ENCODE results near the gene CCDC157.

The CCDC157 gene

DNA sequence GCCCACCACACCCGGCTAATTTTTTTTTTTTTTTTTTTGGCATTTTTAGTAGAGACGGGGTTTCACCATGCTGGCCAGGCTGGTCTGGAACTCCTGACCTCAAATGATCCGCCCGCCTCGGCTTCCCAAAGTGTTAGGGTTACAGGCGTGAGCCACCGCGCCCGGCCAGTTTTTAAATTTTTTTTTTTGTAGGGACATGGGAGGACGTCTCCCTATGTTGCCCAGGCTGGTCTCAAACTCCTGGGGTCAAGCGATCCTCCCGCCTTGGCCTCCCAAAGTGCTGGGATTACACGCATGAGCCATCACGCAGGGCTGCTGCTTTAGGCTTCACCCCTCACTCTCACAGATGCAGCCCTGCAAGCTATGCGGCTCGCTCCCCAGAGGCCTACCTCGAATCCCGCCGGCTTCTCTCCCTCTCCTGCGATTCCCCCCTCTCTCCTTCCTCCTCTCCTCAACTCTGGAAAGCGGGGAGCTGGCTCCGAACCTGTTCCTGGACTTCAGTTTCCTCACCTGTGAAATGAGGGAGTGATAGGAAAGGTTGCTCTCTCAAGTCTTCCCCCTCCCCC, 926 bp downstream of the CCDC157 start:
- FAIRE-seq = no peak

DNA sequence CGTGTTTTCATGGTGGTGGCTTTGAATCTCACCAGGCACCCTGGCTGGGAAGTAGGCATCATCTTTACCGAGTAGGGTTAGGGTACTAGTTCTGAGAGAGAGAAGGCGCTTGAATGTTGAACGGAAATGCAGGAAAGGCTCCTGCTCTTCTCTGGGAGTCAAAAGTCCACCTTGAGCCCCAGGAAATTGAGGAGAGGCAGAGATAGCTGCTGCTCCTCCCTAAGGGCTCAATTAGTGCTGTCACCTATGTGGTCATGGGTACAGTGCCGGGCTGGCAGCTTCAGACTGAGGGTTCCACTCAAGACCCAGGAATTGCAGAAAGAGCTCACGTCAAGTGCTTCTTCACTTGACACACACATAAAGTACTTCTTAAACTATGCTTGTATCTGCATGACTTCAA, 1.7 kb downstream of the CCDC157 start:
- FAIRE-seq = no peak

DNA sequence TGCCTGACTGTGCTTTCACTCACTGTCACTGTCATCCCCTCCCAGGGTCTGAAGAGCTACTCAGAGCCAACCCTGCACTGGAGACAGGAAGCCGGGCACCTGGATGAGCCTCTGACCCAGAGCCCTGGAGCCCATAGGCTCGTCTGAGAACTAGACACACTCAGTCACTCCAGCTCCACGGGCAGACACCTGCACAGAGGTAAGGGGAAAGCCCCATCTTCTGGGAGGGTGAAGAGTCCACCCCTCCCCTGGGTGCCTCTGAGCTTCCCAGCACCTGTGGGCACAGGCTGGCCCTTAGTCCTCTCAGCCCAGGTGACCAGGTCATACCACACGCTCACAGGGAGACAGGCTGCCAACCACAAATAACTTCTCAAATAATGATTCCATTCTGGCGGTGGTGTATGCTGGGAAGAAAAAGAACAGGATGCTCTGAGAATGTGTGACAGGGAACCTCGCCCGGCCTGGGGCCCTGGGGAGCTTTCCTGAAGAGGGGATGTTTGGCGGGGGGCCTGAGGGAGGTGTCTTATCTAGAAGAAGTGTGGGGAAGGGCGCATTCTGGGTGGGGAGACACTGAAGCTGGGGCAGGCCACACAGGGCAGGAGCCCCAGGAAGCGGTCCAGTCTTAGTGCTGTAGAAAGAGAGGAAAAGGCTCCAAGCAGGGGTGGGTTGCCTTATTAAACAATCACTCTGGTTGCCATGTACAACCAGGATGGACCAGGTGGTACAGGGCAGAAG, 5.3 kb downstream of the CCDC157 start:
- no peak for FAIRE-seq

DNA sequence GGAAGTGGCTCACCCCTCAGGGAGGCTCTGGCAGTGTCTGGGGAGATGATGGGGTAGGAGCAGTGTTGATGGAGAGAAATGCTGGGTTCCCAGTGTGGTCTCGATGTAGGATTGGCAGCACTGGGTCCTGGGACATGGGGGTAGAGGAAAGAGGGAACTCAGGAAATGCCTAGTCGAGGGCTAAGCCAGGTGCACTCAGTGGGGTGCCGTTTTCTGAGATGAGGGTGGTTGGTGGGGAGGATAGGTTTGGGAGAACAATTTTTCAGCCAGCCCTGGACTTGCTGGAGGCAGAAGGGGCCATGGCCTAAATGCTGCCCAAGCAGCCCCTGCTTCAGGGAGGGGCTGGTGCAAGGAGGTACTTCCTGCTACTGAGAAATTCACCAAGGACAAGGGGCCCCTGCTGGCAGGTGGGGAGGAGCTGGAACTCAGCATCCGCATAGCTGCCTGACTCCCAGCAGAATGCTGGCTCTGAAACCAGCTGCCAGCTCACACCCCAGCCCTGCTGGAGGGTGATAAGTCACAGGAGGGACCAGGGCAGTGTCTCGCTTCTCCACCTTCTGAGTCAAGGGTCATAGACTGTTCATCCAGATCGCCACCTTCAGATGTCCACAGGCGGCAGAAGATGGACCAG, 6.0 kb downstream of the CCDC157 start:
- FAIRE-seq = no peak

DNA sequence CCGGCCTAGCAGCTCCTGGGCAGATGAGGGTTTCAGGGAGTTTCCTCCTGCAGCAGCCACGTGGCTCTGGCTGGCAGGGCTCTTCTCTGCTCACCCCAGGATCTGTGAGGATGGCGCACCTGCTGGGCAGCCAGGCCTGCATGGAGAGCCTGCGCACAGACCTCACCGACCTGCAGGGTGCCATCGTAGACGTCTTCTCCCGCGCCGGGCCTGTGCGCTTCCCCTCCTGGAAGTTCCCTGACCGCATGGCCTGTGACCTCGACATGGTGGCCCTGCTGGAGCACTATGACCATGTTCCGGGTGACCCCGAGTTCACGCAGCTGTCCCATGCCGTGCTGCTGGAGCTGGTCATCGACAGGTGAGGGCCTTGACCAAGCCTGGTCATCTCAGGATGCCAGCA, 9.1 kb downstream of the CCDC157 start:
- FAIRE-seq = no peak

DNA sequence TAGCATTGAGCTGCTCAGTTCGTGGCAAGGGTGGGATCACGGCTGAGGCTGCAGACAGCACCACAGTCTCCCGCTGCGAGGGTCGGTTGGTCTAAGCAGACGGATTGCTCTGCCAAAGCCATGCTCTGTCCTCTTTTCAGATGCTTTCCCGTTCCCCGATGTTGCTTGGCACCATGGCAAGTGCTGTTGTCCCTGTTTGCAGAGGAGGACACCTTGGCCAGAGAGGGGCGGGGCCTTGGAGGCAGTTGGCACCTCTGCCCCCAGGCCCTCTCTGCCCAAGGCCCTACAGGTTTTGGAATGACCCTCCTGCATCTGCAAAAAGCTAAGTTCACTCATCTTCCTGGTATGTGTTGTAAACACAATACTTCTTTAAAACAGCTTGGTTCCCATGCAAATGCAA, 11.6 kb downstream of the CCDC157 start:
- no peak for FAIRE-seq

DNA sequence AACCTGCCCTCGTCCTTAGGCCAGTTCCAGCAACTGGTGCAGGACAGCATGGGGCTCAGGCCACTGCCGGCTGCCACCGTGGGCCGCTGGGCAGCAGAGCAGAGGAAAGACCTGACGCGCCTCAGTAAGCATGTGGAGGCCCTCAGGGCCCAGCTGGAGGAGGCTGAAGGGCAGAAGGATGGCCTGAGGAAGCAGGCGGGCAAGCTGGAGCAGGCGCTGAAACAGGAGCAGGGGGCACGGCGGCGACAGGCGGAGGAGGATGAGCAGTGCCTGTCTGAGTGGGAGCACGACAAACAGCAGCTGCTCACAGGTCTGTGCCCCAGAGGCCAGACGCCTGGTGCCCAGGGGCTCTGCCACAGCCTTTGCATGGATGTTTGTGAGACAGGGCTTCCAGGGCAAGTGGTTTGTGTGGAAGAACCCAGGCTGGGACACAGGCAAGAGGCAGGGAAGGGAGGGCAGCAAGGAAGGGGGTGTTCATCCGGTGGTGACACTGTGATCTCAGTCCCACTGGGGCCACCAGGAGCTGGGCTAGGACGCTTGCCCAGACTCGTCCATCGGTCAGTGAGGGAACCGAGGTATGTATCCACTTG, 13.9 kb downstream of the CCDC157 start:
- FAIRE-seq = no peak

DNA sequence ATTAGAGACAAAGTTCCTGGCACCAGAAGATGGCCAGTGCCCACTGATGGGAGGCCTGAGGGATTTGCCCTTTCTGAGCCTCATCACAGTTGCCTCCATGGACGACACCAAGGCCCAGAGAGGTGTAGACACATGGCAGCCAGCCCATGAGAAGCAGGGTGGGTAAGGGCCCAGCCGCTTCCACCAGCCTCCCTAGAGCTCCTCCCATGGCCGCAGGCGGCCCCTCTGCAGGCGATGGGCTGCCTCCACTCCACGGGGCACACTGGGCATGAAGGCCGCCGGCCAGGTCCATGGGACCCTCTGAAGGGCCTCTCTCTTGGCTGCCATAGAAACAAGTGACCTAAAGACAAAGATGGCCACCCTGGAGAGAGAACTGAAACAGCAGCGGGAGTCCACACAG, 14.5 kb downstream of the CCDC157 start:
- FAIRE-seq = no peak

DNA sequence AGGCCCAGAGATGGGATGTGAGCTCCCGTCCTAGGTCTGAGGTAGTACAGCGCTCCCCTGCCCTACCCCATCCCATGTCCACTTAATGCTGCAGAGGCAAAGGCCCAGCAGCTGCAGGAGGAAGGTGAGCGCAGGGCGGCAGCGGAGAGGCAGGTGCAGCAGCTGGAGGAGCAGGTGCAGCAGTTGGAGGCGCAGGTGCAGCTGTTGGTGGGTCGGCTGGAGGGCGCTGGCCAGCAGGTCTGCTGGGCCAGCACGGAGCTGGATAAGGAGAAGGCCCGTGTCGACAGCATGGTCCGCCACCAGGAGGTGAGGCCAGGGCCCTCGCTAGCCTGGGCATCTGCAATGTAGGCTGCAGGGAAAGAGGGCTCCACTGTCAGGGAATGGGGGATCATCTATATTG, 15.2 kb downstream of the CCDC157 start:
- no peak for FAIRE-seq

DNA sequence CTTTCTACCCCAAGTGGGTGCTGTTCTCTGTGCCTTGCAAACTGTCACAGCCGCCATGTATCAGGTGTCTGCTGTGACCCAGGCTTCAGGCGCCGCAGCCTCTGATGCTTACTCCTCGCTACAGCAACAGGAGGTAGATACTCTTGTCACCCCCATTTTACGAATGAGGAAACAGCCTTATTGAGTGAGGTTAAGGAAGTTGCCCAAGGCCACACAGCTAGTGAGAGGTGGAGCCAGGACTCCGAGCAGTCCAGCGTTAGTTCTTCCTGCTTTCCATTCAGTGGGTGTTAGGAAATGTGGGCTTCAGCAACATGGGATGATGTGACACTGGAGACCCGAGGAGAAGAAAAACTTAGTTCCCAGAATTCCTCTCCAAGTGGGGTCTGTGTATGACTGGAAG, 16.1 kb downstream of the CCDC157 start:
- FAIRE-seq = no peak

DNA sequence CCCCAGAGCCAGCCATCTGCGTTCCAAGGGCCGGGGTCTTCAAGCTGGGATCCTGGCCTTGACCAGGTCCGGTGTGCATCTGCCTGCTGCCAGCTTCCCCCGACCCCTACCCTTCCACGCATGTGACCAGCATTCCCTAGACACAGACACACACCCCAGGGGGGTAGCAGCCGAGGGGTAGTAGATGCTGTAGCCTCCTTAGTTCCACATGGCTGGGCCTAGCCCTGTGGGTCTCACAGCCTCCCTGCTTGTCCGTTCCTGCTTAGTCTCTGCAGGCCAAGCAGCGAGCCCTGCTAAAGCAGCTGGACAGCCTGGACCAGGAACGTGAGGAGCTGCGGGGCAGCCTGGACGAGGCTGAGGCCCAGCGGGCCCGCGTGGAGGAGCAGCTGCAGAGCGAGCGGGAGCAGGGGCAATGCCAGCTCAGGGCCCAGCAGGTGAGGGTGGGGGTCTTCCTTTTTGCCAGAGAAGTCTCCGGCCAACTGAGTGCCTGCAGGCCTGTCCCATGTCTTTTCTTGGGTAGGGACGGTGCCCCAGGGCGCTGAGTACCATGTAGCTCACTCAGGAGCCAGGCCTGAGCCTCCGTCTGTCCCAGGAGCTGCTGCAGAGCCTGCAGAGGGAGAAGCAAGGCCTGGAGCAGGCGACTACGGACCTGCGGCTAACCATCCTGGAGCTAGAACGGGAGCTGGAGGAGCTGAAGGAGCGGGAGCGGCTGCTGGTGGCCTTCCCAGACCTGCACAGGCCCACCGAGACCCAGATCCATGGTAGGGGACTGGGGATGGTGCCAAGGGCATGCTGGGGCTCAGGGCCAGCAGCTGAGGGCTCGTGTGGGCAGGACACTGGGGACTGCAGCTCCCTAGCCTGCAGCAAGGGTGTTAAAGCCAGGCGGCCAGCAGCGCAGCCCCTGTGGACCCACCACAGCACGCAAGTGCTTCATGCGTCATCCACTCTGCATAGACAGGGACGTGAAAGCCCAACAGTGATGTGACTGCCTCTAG, 16.8 kb downstream of the CCDC157 start:
- FAIRE-seq = no peak

DNA sequence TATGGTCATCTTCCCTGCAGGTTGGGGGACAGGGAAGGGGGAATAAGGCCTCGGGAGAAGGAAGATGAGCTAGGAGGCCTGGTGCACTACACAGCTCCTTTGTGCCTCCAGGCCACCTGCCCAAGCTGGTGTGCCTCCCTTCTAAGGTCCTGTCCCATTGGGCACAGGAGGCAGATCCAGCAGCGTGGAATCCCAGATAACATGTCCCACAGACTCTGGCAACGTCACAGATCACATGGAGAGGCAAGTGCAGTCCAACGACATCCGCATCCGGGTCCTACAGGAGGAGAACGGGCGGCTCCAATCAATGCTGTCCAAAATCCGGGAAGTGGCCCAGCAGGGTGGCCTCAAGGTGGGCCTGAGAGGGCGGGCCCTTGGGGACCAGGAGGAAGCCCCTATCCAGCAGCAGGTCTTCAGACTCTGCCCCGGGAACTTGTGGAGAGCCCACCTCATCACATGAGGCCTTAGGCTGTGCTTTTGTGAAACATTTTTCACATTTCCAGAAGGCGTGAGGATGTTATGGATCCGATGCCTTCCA, 18.6 kb downstream of the CCDC157 start:
- no peak for FAIRE-seq

DNA sequence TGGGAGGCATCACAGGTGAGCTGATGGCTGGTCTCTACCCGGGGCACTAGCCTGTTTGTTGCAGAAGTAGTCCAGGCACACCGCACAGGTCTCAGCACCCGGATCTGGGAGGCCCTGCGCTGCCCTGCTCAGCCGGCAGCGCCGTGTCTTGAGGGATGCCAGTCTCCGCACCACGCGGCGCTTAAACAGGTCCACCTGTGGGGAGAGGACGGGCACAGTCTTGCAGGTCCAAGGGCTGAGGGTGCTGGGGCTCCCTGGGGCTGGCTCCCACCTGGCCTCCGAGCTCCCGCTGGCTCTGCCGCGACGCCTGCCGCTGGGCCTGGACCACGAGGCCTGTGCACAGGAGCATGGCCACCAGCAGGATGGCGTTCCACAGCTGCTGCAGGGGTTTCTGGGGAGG, 23.2 kb downstream of the CCDC157 start:
- no peak for FAIRE-seq

DNA sequence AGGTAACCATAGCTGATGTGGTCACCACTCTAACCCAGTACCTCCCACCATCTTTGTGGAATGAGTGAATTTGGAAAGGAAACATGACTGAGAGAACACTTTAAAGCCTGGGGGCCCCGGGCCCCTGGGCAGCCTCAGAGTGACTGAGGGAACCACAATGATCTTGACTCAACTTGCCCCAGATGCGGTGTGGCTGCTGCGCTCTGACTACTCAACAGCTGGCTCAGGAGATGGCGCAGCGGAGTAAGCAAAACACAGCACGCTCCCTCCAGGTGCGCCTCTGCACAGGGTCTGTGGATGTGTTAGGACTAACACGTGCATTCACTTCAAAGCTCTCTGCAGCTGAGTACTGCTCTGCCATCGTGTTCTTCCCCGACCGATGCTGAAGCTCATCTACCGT, 24.5 kb downstream of the CCDC157 start:
- no peak for FAIRE-seq

DNA sequence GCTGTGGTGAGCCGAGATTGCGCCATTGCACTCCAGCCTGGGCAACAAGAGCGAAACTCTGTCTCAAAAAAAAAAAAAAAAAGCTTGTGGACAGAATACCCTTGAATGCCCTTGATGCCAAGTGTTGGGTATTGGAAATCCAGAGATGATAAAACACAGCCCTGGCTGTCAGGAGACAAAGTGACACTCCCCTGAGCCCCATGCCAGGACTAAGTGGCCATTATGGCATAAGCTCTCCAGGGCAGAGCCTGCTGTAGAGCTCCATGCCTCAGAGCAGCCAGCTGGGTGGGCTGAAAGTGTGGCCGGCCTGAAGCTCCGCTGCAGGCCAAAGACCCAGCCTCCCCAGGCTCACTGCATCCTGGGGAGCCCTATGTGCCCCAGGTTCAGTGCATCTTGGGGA, 25.5 kb downstream of the CCDC157 start:
- FAIRE-seq = no peak

DNA sequence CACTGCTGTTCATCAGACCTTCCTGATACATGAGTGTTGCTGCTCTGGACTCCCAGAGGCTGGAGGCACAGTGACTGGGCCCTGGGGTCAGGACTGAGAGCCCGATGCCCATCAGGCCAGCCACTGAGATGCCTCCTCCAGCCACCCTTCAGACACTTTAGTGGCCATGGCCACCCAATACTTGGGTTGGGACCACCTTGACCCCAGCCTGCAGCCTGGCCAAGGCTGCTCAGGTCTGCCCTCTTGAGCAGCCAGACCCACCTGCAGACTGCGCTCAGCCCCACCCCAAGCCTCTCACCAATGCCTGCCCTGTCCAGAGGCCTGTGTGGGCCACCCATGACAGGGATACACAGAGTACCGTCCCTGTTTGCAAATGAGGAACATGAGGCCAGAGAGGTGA, 26.3 kb downstream of the CCDC157 start:
- FAIRE-seq = no peak

DNA sequence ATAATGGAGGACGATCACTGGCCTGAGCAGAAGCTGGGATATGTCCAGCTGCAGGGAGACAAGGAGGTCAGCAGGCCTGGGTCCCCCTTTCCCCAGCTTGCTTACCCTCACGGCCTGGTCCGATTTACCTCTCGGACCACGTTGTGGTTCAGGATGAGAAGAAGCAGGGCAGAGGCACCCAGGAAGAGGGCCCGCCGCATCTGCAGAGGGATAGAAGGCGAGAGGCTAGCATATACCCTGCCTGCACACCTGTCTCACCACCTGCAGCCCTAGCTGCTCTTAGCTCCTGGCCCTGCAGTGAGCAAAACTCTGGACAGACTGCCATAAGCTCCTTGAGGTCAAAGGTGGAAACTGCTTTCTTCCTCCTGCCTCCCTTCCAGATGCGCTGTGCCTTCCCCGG, 29.1 kb downstream of the CCDC157 start:
- FAIRE-seq = no peak

DNA sequence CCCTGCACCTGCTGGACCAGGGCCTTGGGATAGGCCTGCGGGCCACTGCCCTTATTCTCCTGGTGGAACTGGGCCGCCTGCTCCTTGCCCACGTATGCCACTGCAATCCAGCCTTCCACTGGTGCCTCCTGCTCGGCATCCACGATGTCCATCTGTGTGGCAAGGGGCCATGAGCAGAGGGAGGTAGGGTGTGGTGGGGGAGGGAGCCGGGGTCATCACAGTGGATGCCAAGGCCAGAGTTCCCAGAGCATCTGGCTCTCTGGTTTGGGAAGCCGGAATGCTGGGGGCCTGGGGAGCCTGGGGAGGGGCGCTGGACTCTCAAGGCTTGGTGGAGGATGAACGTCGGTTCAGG, 29.8 kb downstream of the CCDC157 start:
- FAIRE-seq = no peak

DNA sequence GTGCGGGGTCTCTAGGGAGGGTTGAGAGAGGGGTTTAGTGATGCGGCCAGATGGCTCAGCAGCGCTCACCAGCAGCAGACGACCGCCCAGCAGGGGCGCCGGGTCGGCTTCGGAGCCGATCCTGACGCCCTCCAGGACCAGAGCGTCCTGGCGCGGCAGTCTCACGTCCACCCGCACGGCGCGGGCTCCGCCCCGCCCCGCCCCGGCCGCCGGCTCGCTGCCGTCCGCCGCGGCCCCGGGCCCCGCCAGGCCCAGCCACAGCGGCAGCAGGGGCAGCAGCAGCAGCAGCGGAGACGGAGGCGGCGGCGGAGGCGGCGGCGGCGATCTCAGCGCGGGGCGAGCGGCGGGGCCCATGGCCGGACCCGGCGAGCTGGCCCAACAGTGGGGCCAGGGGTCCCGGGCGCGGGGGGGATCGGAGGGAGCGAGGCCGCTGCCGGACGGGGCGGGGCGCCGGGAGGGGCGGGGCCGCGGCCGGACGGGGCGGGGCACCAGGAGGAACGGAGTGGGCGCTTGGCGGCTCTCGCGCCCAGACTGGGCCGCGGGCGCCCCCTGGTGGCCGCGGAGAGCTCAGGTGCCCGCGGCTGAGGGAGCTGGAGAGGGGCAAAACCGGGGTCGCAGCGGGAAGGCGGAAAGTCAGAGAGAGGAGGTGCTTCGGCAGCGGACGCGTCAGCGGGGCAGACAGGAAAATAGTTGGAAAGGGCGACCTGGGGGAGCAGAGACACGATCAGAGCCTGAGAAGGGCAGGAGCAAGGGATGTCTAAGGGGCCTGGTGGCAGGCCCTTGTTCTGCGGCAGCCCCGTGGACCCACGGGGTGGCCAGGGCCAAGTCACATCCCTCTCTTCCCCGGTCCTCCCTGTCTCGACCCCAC, 30.4 kb downstream of the CCDC157 start, which contains the start of gene RNF215:
Gene RNF215 (minus strand): TSS at position 452 of the 868 bp plus-strand sequence. CDS start 98 bp downstream, at position 354.
- no peak for FAIRE-seq

DNA sequence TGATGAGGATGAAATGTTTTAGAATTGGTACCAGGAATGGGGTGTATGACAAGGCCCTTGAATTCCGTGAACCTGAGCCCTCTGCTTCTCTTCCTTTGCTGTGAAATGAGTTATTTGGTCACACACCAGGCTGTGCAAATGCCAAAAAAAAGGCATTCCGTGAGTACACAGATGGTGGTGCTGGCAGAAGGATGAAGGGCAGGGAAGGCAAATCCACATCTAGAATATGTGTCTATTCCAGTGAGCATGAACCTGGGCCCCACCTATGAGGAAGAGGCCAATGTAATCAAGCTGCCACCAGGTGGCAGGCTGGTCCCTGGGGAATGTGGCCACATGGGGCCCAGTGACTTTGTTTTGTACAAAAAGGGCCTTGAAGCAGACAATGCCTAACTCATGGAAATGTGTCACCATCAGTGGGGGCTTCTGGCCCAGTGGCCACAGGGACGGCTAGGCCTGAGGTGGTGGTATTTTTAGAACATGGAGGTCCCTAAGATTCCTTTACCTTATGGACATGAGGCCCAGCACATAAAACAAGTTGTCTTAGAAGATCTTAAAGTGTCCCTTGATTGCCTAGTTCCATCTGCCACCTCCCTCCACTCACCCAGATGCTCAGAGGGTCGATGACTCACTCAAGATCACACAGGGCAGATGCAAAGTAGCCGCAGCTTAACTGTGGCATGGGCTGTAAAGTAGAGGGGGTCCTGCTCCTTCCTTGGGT, 34.3 kb downstream of the CCDC157 start:
- FAIRE-seq = no peak
